ENCODE measurements around the gene TPRN.

Gene TPRN

GRCh38 chr9:137171149-137171900, 29.2 kb downstream of the TPRN start:
- DNase-seq (ENCODE audit: low spot score): no peak

GRCh38 chr9:137170486-137171148, 29.9 kb downstream of the TPRN start:
- DNase-seq (ENCODE audit: low spot score): no peak

- DNase-seq (ENCODE audit: low spot score): no peak
Measured at GRCh38 chr9:137169896-137170358, 30.6 kb downstream of the TPRN start, which contains the start of gene LRRC26. Gene LRRC26 (minus strand): TSS chr9:137170051. CDS start chr9:137169943, 108 bp downstream.

- DNase-seq (ENCODE audit: low spot score): peak; percentile 73
Measured at GRCh38 chr9:137168904-137169856, 31.4 kb downstream of the TPRN start.

GRCh38 chr9:137168573-137168903, 32.0 kb downstream of the TPRN start:
- peak; percentile 44 for DNase-seq (ENCODE audit: low spot score)

GRCh38 chr9:137167747-137168572, 32.6 kb downstream of the TPRN start:
- peak; percentile 56 for DNase-seq (ENCODE audit: low spot score)

GRCh38 chr9:137167277-137167746, 33.2 kb downstream of the TPRN start:
- no peak for DNase-seq (ENCODE audit: low spot score)

- no peak for DNase-seq (ENCODE audit: low spot score)
Measured at GRCh38 chr9:137166380-137167229, 33.9 kb downstream of the TPRN start.

GRCh38 chr9:137165250-137165836, 35.2 kb downstream of the TPRN start:
- no peak for DNase-seq (ENCODE audit: low spot score)

- no peak for DNase-seq (ENCODE audit: low spot score)
Measured at GRCh38 chr9:137164370-137165249, 35.9 kb downstream of the TPRN start.

- DNase-seq (ENCODE audit: low spot score): no peak
Measured at GRCh38 chr9:137163805-137164204, 36.7 kb downstream of the TPRN start.

GRCh38 chr9:137163365-137163715, 37.2 kb downstream of the TPRN start:
- no peak for DNase-seq (ENCODE audit: low spot score)

GRCh38 chr9:137162505-137163364, 37.8 kb downstream of the TPRN start:
- DNase-seq (ENCODE audit: low spot score): no peak

- DNase-seq (ENCODE audit: low spot score): peak; percentile 43
Measured at GRCh38 chr9:137161558-137162486, 38.7 kb downstream of the TPRN start.

GRCh38 chr9:137160716-137161557, 39.6 kb downstream of the TPRN start:
- peak; percentile 58 for DNase-seq (ENCODE audit: low spot score)

- DNase-seq (ENCODE audit: low spot score): no peak
Measured at GRCh38 chr9:137160054-137160425, 40.5 kb downstream of the TPRN start.

Data from SW480 (cell line).